K562 (cell line): ENCODE measurements around the gene CREB3L1. TPM values are rescaled to one million over a fixed set of nuclear protein-coding genes. Genes with fewer than 3 reads are reported as not detected.

Experiments
- ATAC-seq: fragments of 200-7000 bp; cut with Tn5 transposase; 3 replicates; pipeline ENCODE4 v1.9.1; 2020; ENCODE audit warnings: moderate library complexity
- BruUV-seq: library from RNA; stranded (reverse); fragments of 400-500 nt; replicated peaks from 2 replicates; lab custom pipeline; 2021; lab: Mats Ljungman, UMichigan
- CTCF ChIA-PET: fragments of 300-600 bp; formaldehyde crosslinking; extraction: SDS; loops from one replicate; lab custom pipeline; 2021; ENCODE audit warnings: low intra/inter-chr PET ratio; lab: Yijun Ruan, JAX
- POLR2A ChIA-PET: fragments of 300-600, 350-650 bp; sonication (Branson Sonifier 250); formaldehyde crosslinking; extraction: SDS; loops from one replicate; lab custom pipeline; 2021; ENCODE audit warnings: antibody characterized with exemption, inconsistent platforms; lab: Yijun Ruan, JAX
- DNase-seq, 4 experiments: peaks; one replicate each; pipeline versions ENCODE4 v3.0.0 to v3.0.0-alpha.2; 2011 to 2018; ENCODE audit warnings: low spot score in 3 of 4, mixed read lengths in 3 of 4; ENCODE audit errors: extremely low read depth in 1 of 4
- FAIRE-seq: peaks from 2 replicates; lab custom pipeline; 2011; peaks lifted over from hg19 to GRCh38; lab: Jason Lieb, UNC
- H2AFZ ChIP-seq: 2 replicates; pipeline ENCODE4 v1.6.0; 2011; ENCODE audit warnings: low read depth, low read length, control low read depth, inconsistent platforms
- H3K27ac ChIP-seq: fragments of 200-600 bp; 3 replicates; pipeline ENCODE4 v1.8.0; 2011; ENCODE audit warnings: low read depth, mild to moderate bottlenecking, control low read depth, inconsistent platforms, low read length, moderate library complexity, mixed read lengths; ENCODE audit errors: extremely low read depth
- H3K27me3 ChIP-seq, 2 experiments: fragments of 300-600 bp in 1 of 2; 2 replicates in 1 of 2; 3 replicates in 1 of 2; pipeline versions ENCODE4 v1.6.0 to v1.8.0; 2011; ENCODE audit warnings: inconsistent platforms in 2 of 2, low read length in 2 of 2, mild to moderate bottlenecking in 1 of 2, mixed read lengths in 1 of 2, moderate library complexity in 1 of 2; ENCODE audit not compliant: control insufficient read depth in 2 of 2, insufficient read depth in 2 of 2
- H3K36me3 ChIP-seq: fragments of 300-600 bp; 3 replicates; pipeline ENCODE4 v1.8.0; 2011; ENCODE audit warnings: mild to moderate bottlenecking, low read length, inconsistent platforms; ENCODE audit not compliant: control insufficient read depth, insufficient read depth
- H3K4me1 ChIP-seq, 2 experiments: fragments of 200-600 bp in 1 of 2; replicated peaks in 1 of 2; 2 replicates in 1 of 2; 3 replicates in 1 of 2; pipeline versions ENCODE4 v1.5.1 to v1.8.0; 2011; ENCODE audit warnings: inconsistent platforms in 2 of 2, low read length in 2 of 2, mild to moderate bottlenecking in 1 of 2, mixed read lengths in 1 of 2, moderate library complexity in 1 of 2; ENCODE audit not compliant: control insufficient read depth in 2 of 2, insufficient read depth in 2 of 2
- H3K4me2 ChIP-seq: 2 replicates; pipeline ENCODE4 v1.6.1; 2011; ENCODE audit warnings: low read length, control low read depth, inconsistent platforms, mixed read lengths; ENCODE audit not compliant: insufficient read depth
- H3K4me3 ChIP-seq: fragments of 200-600 bp; sonication (generic), shearing (Covaris generic); 2 replicates; pipeline ENCODE4 v1.5.1; 2016; ENCODE audit warnings: control low read depth, inconsistent platforms
- H3K79me2 ChIP-seq: fragments of 200-600 bp; 3 replicates; pipeline ENCODE4 v1.8.0; 2011; ENCODE audit warnings: low read length, inconsistent platforms; ENCODE audit not compliant: control insufficient read depth, insufficient read depth
- H3K9ac ChIP-seq, 2 experiments: 2 replicates each; pipeline versions ENCODE4 v1.6.0 to v1.6.1; 2011; ENCODE audit warnings: low read depth in 2 of 2, low read length in 2 of 2, control low read depth in 1 of 2, inconsistent platforms in 1 of 2, mild to moderate bottlenecking in 1 of 2, mixed read lengths in 1 of 2; ENCODE audit not compliant: insufficient read depth in 1 of 2
- H3K9me1 ChIP-seq: one replicate; pipeline ENCODE4 v1.6.0; 2011; ENCODE audit warnings: inconsistent platforms, mild to moderate bottlenecking, low read length, moderate library complexity; ENCODE audit not compliant: control insufficient read depth, insufficient read depth
- H3K9me3 ChIP-seq: replicated peaks from 2 replicates; pipeline ENCODE4 v1.5.1; 2011; ENCODE audit warnings: low read depth, low read length, inconsistent platforms; ENCODE audit not compliant: control insufficient read depth, insufficient read depth
- H4K20me1 ChIP-seq: replicated peaks from 2 replicates; pipeline ENCODE4 v1.6.1; 2011; ENCODE audit warnings: low read length, inconsistent platforms, mixed read lengths; ENCODE audit not compliant: control insufficient read depth, insufficient read depth
- CBFB ChIP-seq: sonication (generic); formaldehyde crosslinking; IDR thresholded peaks from 2 replicates; pipeline ENCODE4 v1.4.0; 2020; ENCODE audit warnings: mild to moderate bottlenecking, missing genetic modification reagents
- DMBX1 ChIP-seq: fragments of 250-450 bp; sonication (Bioruptor Pico); IDR thresholded peaks from 2 replicates; pipeline ENCODE4 v1.8.0; 2022; ENCODE audit warnings: inconsistent platforms, mild to moderate bottlenecking, moderate library complexity, borderline replicate concordance
- PHF8 ChIP-seq: fragments of 200-600 bp; sonication (generic); IDR thresholded peaks from 2 replicates; pipeline ENCODE4 v1.6.1; 2012; ENCODE audit warnings: mixed run types, mild to moderate bottlenecking, inconsistent platforms, low read length, moderate library complexity, borderline replicate concordance
- PRMT5 ChIP-seq: sonication (generic); formaldehyde crosslinking; IDR thresholded peaks from 2 replicates; pipeline ENCODE4 v1.5.0; 2020; ENCODE audit warnings: missing genetic modification reagents
- SMARCA4 ChIP-seq: fragments of 450-650 bp; IDR thresholded peaks from 2 replicates; pipeline ENCODE4 v1.6.1; 2016
- WHSC1 ChIP-seq: IDR thresholded peaks from one replicate; pipeline ENCODE4 v1.6.1; 2012; ENCODE audit warnings: low read length, control low read depth, inconsistent platforms
- ZNF699 ChIP-seq: fragments of 250-450 bp; sonication (Bioruptor Pico); IDR thresholded peaks from 2 replicates; pipeline ENCODE4 v1.8.0; 2021; ENCODE audit warnings: mild to moderate bottlenecking, moderate library complexity; ENCODE audit not compliant: insufficient replicate concordance
- WGBS: fragments of 100-300 bp; shearing (Covaris generic); methylation state at CpG from one replicate; pipeline ENCODE4 v1.1.6; 2016; ENCODE audit warnings: low coverage, mixed read lengths; ENCODE audit not compliant: insufficient coverage; ENCODE audit errors: missing lambda C conversion rate; 5-methylcytosine and 5-hydroxymethylcytosine counted together
- in situ Hi-C: fragments of 300-500 bp; cut with MboI; formaldehyde crosslinking; loops from 4 replicates; pipeline ENCODE4 v1.15.0; 2018; ENCODE audit warnings: inconsistent platforms, mixed read lengths
- intact Hi-C: fragments of 100-400 bp; cut with micrococcal nuclease; formaldehyde crosslinking; loops from 2 replicates; pipeline ENCODE4 v1.14.2; 2022
- polyA plus RNA-seq, 8 experiments: library from polyadenylated mRNA; depleted of rRNA in 4 of 8; stranded (reverse) in 5 of 8; unstranded in 3 of 8; fragments of >200 nt; fragmentation: Nextera tagmentation in 2 of 8; fragmentation: Illumina TruSeq in 1 of 8; extraction: Ambion mirVana in 2 of 8; extraction: Trizol in 1 of 8; gene quantifications; 2 replicates each; pipeline versions ENCODE4 v1.2.1 to v1.2.3, GENCODE V29; 2011 to 2014; ENCODE audit warnings: inconsistent platforms in 1 of 8, missing spikeins in 1 of 8
- total RNA-seq, 7 experiments: library from RNA; depleted of rRNA in 6 of 7; stranded (reverse); fragments of >200 nt in 6 of 7; fragmentation: Illumina TruSeq in 2 of 7; extraction: Trizol in 2 of 7; gene quantifications; 2 replicates each; pipeline versions ENCODE4 v1.2.1 to v1.2.3, GENCODE V29; 2011 to 2021; ENCODE audit warnings: low replicate concordance in 1 of 7
- TF ChIP-seq, protein P1 (sequence below): fragments of 450-650 bp; IDR thresholded peaks from 2 replicates; pipeline ENCODE4 v1.6.1; 2016; ENCODE audit warnings: mild to moderate bottlenecking, moderate library complexity

CREB3L1 gene
- total and polyA plus RNA-seq, 9 of the 15 experiments (the other 6 are each of a cell fraction or from before 2014, with no cell fraction given), result 1.2 to 27.6 (median 3.7) TPM

DNA sequence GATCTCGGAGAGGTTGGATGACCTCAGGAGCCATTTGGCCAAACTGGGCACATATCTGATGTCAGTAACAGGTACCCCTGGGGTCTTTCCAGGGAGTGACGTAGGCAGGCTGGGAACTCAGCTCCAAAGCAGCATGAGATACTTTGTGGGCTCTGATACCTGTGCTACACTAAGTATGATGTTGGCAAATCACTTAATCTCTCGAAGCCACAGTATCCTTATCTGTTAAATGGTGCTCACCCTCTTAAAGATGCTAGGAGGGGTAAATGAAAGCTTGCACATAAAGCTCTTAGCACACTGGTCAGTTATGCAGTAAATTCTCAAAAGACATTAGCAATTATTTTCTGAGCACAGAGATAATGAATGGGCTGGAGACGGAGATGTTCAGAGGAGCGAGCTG is 52.7 kb downstream of the CREB3L1 start:
- no peak overlapping the region for H3K4me2 ChIP-seq
- FAIRE-seq (no peak), ATAC-seq (no peak)
- CTCF ChIA-PET, result no interaction called here
- BruUV-seq, result no TSS peak
- H3K36me3 ChIP-seq, result no peaks in the 10 kb centered on the region
- H4K20me1 ChIP-seq, result peaks cover 3% of the 10 kb centered on the region; the same call in 1 of the 2 replicates
- no peak overlapping the region for H3K9ac ChIP-seq
- no peaks in the 10 kb centered on the region for H3K9me1 ChIP-seq
- H3K27me3 ChIP-seq, result peaks cover 40 to 60% of the 10 kb centered on the region in 2 experiments; a peak in 4 of 5 replicates
- no peak overlapping the region for H3K4me3 ChIP-seq
- H2AFZ ChIP-seq, result no peak overlapping the region
- 4% methylated on average over 5 of the region's 5 CpGs for WGBS
- TF ChIP-seq PHF8 (no peak), PRMT5 (no peak), SMARCA4 (no peak), ZNF699 (CRISPR knock-in tag) (no peak), WHSC1 (no peak), CBFB (CRISPR knock-in tag) (no peak), DMBX1 (no peak)
- TF ChIP-seq, protein P1, sequence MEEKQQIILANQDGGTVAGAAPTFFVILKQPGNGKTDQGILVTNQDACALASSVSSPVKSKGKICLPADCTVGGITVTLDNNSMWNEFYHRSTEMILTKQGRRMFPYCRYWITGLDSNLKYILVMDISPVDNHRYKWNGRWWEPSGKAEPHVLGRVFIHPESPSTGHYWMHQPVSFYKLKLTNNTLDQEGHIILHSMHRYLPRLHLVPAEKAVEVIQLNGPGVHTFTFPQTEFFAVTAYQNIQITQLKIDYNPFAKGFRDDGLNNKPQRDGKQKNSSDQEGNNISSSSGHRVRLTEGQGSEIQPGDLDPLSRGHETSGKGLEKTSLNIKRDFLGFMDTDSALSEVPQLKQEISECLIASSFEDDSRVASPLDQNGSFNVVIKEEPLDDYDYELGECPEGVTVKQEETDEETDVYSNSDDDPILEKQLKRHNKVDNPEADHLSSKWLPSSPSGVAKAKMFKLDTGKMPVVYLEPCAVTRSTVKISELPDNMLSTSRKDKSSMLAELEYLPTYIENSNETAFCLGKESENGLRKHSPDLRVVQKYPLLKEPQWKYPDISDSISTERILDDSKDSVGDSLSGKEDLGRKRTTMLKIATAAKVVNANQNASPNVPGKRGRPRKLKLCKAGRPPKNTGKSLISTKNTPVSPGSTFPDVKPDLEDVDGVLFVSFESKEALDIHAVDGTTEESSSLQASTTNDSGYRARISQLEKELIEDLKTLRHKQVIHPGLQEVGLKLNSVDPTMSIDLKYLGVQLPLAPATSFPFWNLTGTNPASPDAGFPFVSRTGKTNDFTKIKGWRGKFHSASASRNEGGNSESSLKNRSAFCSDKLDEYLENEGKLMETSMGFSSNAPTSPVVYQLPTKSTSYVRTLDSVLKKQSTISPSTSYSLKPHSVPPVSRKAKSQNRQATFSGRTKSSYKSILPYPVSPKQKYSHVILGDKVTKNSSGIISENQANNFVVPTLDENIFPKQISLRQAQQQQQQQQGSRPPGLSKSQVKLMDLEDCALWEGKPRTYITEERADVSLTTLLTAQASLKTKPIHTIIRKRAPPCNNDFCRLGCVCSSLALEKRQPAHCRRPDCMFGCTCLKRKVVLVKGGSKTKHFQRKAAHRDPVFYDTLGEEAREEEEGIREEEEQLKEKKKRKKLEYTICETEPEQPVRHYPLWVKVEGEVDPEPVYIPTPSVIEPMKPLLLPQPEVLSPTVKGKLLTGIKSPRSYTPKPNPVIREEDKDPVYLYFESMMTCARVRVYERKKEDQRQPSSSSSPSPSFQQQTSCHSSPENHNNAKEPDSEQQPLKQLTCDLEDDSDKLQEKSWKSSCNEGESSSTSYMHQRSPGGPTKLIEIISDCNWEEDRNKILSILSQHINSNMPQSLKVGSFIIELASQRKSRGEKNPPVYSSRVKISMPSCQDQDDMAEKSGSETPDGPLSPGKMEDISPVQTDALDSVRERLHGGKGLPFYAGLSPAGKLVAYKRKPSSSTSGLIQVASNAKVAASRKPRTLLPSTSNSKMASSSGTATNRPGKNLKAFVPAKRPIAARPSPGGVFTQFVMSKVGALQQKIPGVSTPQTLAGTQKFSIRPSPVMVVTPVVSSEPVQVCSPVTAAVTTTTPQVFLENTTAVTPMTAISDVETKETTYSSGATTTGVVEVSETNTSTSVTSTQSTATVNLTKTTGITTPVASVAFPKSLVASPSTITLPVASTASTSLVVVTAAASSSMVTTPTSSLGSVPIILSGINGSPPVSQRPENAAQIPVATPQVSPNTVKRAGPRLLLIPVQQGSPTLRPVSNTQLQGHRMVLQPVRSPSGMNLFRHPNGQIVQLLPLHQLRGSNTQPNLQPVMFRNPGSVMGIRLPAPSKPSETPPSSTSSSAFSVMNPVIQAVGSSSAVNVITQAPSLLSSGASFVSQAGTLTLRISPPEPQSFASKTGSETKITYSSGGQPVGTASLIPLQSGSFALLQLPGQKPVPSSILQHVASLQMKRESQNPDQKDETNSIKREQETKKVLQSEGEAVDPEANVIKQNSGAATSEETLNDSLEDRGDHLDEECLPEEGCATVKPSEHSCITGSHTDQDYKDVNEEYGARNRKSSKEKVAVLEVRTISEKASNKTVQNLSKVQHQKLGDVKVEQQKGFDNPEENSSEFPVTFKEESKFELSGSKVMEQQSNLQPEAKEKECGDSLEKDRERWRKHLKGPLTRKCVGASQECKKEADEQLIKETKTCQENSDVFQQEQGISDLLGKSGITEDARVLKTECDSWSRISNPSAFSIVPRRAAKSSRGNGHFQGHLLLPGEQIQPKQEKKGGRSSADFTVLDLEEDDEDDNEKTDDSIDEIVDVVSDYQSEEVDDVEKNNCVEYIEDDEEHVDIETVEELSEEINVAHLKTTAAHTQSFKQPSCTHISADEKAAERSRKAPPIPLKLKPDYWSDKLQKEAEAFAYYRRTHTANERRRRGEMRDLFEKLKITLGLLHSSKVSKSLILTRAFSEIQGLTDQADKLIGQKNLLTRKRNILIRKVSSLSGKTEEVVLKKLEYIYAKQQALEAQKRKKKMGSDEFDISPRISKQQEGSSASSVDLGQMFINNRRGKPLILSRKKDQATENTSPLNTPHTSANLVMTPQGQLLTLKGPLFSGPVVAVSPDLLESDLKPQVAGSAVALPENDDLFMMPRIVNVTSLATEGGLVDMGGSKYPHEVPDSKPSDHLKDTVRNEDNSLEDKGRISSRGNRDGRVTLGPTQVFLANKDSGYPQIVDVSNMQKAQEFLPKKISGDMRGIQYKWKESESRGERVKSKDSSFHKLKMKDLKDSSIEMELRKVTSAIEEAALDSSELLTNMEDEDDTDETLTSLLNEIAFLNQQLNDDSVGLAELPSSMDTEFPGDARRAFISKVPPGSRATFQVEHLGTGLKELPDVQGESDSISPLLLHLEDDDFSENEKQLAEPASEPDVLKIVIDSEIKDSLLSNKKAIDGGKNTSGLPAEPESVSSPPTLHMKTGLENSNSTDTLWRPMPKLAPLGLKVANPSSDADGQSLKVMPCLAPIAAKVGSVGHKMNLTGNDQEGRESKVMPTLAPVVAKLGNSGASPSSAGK, result no peak
- TF ChIP-seq, all 486 proteins: peak for 0
- in situ Hi-C loops, result no loop called here
- H3K27ac ChIP-seq, result no peak overlapping the region
- intact Hi-C loops, result no loop called here
- POLR2A ChIA-PET, result interaction anchor here (0.7 to 1.1 kb wide), 6 partner anchors 9 to 231 kb away, joined by 3 to 5 read pairs (median 3); no protein-coding TSS in a partner anchor
- DNase-seq, result no peak
- no peaks in the 10 kb centered on the region for H3K79me2 ChIP-seq
- no peaks in the 10 kb centered on the region for H3K9me3 ChIP-seq
- H3K4me1 ChIP-seq, result peaks cover 10 to 25% of the 10 kb centered on the region in 2 experiments; a peak in 4 of 5 replicates
